ENCODE results near the gene ATXN1. TPM values are rescaled to one million over a fixed set of nuclear protein-coding genes. Genes with fewer than 3 reads are reported as not detected.

Gene ATXN1
- total and polyA plus RNA-seq, 2 experiments from 2014 or later = 14.2 to 20.1 TPM

DNA sequence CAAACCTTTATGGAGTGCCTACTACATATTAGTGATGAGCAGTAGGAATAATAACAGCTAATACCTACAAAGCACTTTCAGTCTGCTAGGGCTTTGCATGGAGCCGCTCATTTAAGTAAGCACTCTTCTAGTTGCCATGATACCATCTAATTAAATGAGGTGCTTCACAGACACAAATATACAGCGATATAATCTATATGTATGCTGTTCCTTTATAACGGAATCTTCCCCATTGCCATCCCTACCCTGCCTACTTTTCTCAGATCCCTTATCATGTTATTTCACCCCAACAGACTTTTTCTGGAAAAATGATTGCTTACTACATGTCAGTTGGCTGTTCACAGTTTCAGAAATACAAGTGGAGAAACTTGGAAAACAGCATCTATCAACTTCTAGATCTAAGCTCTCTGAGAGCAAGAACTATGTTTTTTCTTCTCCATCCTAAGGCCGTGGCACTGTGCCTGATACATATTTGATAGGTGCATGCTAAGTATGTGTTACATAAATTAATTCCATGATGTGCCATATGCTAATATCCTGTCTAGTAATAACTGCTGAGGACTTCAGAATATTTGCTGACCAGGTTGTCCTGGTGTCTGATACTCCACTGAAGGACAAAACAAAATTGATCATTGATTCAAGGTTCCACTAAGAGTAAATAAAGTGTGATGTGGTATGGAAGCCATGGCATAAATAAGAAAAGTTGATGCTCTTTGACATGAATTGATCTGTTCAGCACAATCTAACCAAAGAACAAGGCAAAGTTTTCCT is 398.3 kb downstream of the ATXN1 start:
- H3F3A ChIP-seq (ENCODE audit: insufficient read depth) = no peaks in the 10 kb centered on the region
- no peak overlapping the region for H2AFZ ChIP-seq
- TF ChIP-seq EZH2 (IDR thresholded peaks at IDR 0.05; ENCODE audit: insufficient read depth, poor library complexity, severe bottlenecking) = no peak
- TF ChIP-seq EZH2phosphoT487 (IDR thresholded peaks at IDR 0.05; ENCODE audit: insufficient read depth, low read depth) = no peak
- H3K4me1 ChIP-seq (ENCODE audit: insufficient read depth) = no peaks in the 10 kb centered on the region
- 92% methylated on average over 4 of the region's 4 CpGs for WGBS, 2 experiments (ENCODE audit: low coverage in 1 of 2, low lambda C conversion rate in 2 of 2, missing lambda C conversion rate in 2 of 2)
- H3K36me3 ChIP-seq (ENCODE audit: low read depth) = no peaks in the 10 kb centered on the region
- no peak overlapping the region for H3K9ac ChIP-seq
- in situ Hi-C loops (cut with MboI) = no loop called here
- no peaks in the 10 kb centered on the region for H3K9me2 ChIP-seq (ENCODE audit: insufficient read depth)
- H3K4me3 ChIP-seq = no peak overlapping the region
- H3K9me3 ChIP-seq (ENCODE audit: low read depth) = no peaks in the 10 kb centered on the region
- no peaks in the 10 kb centered on the region for H3K27me3 ChIP-seq (replicated peaks; ENCODE audit: insufficient read depth)
- H3K79me2 ChIP-seq (ENCODE audit: insufficient read depth) = no peaks in the 10 kb centered on the region
- H3K27ac ChIP-seq = no peak overlapping the region
- no peaks in the 10 kb centered on the region for H4K20me1 ChIP-seq (ENCODE audit: insufficient read depth)
- DNase-seq = no peak
- H3K4me2 ChIP-seq (ENCODE audit: unreplicated experiment) = no peak overlapping the region

- no peaks in the 10 kb centered on the region for H3K9me2 ChIP-seq (ENCODE audit: insufficient read depth)
- H3K27ac ChIP-seq = no peak overlapping the region
- no peak overlapping the region for H3K4me2 ChIP-seq (ENCODE audit: unreplicated experiment)
- no peak for DNase-seq
- no peaks in the 10 kb centered on the region for H3K79me2 ChIP-seq (ENCODE audit: insufficient read depth)
- H3F3A ChIP-seq (ENCODE audit: insufficient read depth) = no peaks in the 10 kb centered on the region
- no peaks in the 10 kb centered on the region for H3K36me3 ChIP-seq (ENCODE audit: low read depth)
- H3K9me3 ChIP-seq (ENCODE audit: low read depth) = no peaks in the 10 kb centered on the region
- H3K4me1 ChIP-seq (ENCODE audit: insufficient read depth) = no peaks in the 10 kb centered on the region
- H3K27me3 ChIP-seq (replicated peaks; ENCODE audit: insufficient read depth) = no peaks in the 10 kb centered on the region
- TF ChIP-seq EZH2 (IDR thresholded peaks at IDR 0.05; ENCODE audit: insufficient read depth, poor library complexity, severe bottlenecking) (no peak), EZH2phosphoT487 (IDR thresholded peaks at IDR 0.05; ENCODE audit: insufficient read depth, low read depth) (no peak)
- no peak overlapping the region for H3K9ac ChIP-seq
- in situ Hi-C loops (cut with MboI) = no loop called here
- WGBS, 2 experiments (ENCODE audit: low coverage in 1 of 2, low lambda C conversion rate in 2 of 2, missing lambda C conversion rate in 2 of 2) = 86 to 87% methylated on average over 11 of the region's 11 CpGs
- no peak overlapping the region for H2AFZ ChIP-seq
- H4K20me1 ChIP-seq (ENCODE audit: insufficient read depth) = no peaks in the 10 kb centered on the region
- H3K4me3 ChIP-seq = no peak overlapping the region
Observed at GRCh38 chr6:16362296-16362695, 399.0 kb downstream of the ATXN1 start.

DNA sequence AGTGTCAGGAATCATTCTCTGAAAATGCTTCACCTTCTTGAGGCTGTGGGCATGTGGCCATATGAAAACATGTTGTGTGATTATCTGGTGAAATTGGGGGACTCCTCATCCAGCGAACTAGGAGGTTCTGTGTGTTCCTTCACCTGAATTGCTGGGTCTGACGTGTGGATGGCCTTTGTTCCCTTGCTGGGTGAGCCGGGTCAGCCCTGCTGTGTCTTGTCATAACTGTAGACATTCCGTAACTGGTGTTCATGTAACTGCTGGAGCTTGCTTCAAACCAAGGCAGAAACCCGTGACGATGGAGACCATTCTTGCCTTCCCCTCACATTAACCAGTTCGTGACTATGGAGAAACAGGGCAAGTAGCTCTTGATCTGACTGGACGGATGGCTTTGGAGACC is 399.4 kb downstream of the ATXN1 start:
- 48 to 49% methylated on average over 8 of the region's 8 CpGs for WGBS, 2 experiments (ENCODE audit: low coverage in 1 of 2, low lambda C conversion rate in 2 of 2, missing lambda C conversion rate in 2 of 2)
- Histone ChIP-seq H4K20me1 (ENCODE audit: insufficient read depth) (no peaks in the 10 kb centered on the region), H3K4me1 (ENCODE audit: insufficient read depth) (no peaks in the 10 kb centered on the region), H3K79me2 (ENCODE audit: insufficient read depth) (no peaks in the 10 kb centered on the region), H3K4me3 (no peak overlapping the region), H3K36me3 (ENCODE audit: low read depth) (no peaks in the 10 kb centered on the region), H3K4me2 (ENCODE audit: unreplicated experiment) (no peak overlapping the region), H2AFZ (no peak overlapping the region), H3F3A (ENCODE audit: insufficient read depth) (no peaks in the 10 kb centered on the region), H3K9me2 (ENCODE audit: insufficient read depth) (no peaks in the 10 kb centered on the region), H3K27ac (no peak overlapping the region), H3K9ac (no peak overlapping the region), H3K27me3 (replicated peaks; ENCODE audit: insufficient read depth) (no peaks in the 10 kb centered on the region), H3K9me3 (ENCODE audit: low read depth) (no peaks in the 10 kb centered on the region)
- TF ChIP-seq EZH2phosphoT487 (IDR thresholded peaks at IDR 0.05; ENCODE audit: insufficient read depth, low read depth) (no peak), EZH2 (IDR thresholded peaks at IDR 0.05; ENCODE audit: insufficient read depth, poor library complexity, severe bottlenecking) (no peak)
- no peak for DNase-seq
- in situ Hi-C loops (cut with MboI) = no loop called here

DNA sequence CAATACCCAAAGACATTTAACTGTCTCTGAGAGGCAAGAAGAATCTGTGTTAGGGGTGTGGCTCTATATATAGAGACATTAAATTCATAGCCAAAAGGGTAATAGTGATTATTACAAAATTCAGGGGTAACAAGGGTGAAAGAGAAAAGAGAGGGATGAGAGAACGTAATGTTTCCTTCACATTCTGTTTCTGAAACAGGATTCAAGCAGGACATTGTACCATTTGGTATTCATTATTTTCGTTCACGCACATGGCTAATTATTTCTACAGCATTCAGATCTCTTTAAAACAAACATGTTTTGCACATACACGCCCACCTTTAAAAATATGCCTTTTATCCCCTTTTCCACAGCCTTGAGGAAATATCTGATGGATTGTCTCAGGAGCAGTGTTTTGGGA is 400.1 kb downstream of the ATXN1 start:
- no peak for DNase-seq
- Histone ChIP-seq H3K9me3 (ENCODE audit: low read depth) (no peaks in the 10 kb centered on the region), H3F3A (ENCODE audit: insufficient read depth) (no peaks in the 10 kb centered on the region), H2AFZ (no peak overlapping the region), H4K20me1 (ENCODE audit: insufficient read depth) (no peaks in the 10 kb centered on the region), H3K9ac (no peak overlapping the region), H3K79me2 (ENCODE audit: insufficient read depth) (no peaks in the 10 kb centered on the region), H3K4me3 (no peak overlapping the region), H3K4me2 (ENCODE audit: unreplicated experiment) (no peak overlapping the region), H3K27ac (no peak overlapping the region), H3K9me2 (ENCODE audit: insufficient read depth) (no peaks in the 10 kb centered on the region), H3K36me3 (ENCODE audit: low read depth) (no peaks in the 10 kb centered on the region), H3K27me3 (replicated peaks; ENCODE audit: insufficient read depth) (no peaks in the 10 kb centered on the region), H3K4me1 (ENCODE audit: insufficient read depth) (peaks cover 2% of the 10 kb centered on the region; the same call in 1 of the 2 replicates)
- in situ Hi-C loops (cut with MboI) = no loop called here
- no peak for TF ChIP-seq EZH2phosphoT487 (IDR thresholded peaks at IDR 0.05; ENCODE audit: insufficient read depth, low read depth)
- no peak for TF ChIP-seq EZH2 (IDR thresholded peaks at IDR 0.05; ENCODE audit: insufficient read depth, poor library complexity, severe bottlenecking)
- 68 to 76% methylated on average over 4 of the region's 4 CpGs for WGBS, 2 experiments (ENCODE audit: low coverage in 1 of 2, low lambda C conversion rate in 2 of 2, missing lambda C conversion rate in 2 of 2)

Measured in GM23248 (cell line).